Lower leg skin (tissue), 4 donors: ENCODE results near the gene NAE1. TPM values are rescaled to one million over a fixed set of nuclear protein-coding genes. Genes with fewer than 3 reads are reported as not detected.

Source experiments
- DNase-seq, 2 donors: peaks; one replicate each; pipeline ENCODE4 v3.0.0-alpha.2; 2019; ENCODE audit warnings: low spot score in 2 of 2
- H3K4me3 ChIP-seq: fragments of 200-600 bp; sonication (generic); 2 replicates; pipeline ENCODE4 v1.5.1; 2017; ENCODE audit warnings: mild to moderate bottlenecking, low read depth; ENCODE audit not compliant: poor library complexity, severe bottlenecking
- CTCF ChIP-seq, 3 donors: fragments of 450-650 bp; IDR thresholded peaks; one replicate each; pipeline ENCODE4 v1.5.1; 2016; ENCODE audit warnings: antibody characterized with exemption in 3 of 3, mild to moderate bottlenecking in 3 of 3, moderate library complexity in 2 of 3
- POLR2A ChIP-seq, 2 donors: fragments of 450-650 bp; IDR thresholded peaks; one replicate each; pipeline ENCODE4 v1.6.1; 2016 to 2017; ENCODE audit warnings: antibody characterized with exemption in 2 of 2, mild to moderate bottlenecking in 1 of 2, moderate library complexity in 1 of 2
- WGBS, 2 donors: methylation state at CpG; one replicate each; pipeline ENCODE4 v1.1.5; 2018; 5-methylcytosine and 5-hydroxymethylcytosine counted together
- intact Hi-C: fragments of 100-400 bp; cut with DNase I; formaldehyde crosslinking; loops from one replicate; pipeline ENCODE4 v1.15.0; 2023; ENCODE audit warnings: low total_unique reads
- total RNA-seq, 4 donors: library from RNA; depleted of rRNA; stranded (reverse); fragments of >200 nt; gene quantifications; one replicate each; pipeline ENCODE4 v1.1.0, GENCODE V29; 2016

The NAE1 gene
- 10 to 100 TPM; 36.9 to 49.1 (median 41.3) TPM for total RNA-seq

GRCh38 chr16:66830422-66831404 is at the start of gene NAE1:
Gene NAE1 (minus strand): TSS chr16:66830976. CDS start chr16:66830899, 77 bp downstream.
- WGBS, 2 donors: 1 to 2% methylated on average over 19 to 40 of the region's 84 CpGs
- TF ChIP-seq POLR2A (IDR thresholded peaks at IDR 0.05): peak in 1 of 2 donors; percentile 71
- TF ChIP-seq CTCF (IDR thresholded peaks at IDR 0.05): peak in 1 of 3 donors; percentile 64
- peak; percentile 58 to 95 for DNase-seq
- intact Hi-C loops: no loop called here
- peak within 1 kb of the TSS; percentile 64 for H3K4me3 ChIP-seq

DNA sequence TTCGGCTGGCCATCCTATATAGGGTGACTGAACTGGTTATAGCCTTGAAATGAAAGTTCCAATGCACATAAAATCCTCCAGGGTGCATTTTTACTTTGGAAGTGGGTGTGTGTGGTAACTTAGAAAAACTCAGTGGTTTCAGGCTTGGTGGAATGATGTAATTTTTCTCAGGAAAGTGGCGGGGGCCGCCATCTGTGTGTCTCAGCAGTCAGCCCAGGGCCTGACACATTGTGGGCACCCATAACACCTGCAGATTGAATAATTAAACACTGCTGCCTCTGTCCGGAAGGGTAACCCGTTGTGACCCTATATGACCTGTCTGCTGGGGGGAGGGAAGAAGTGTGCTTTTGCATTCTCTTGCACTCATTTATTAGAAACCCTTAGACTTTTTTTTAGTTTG is 47.3 kb upstream of the NAE1 start:
- no peak overlapping the region for H3K4me3 ChIP-seq
- TF ChIP-seq CTCF (IDR thresholded peaks at IDR 0.05) (no peak), POLR2A (IDR thresholded peaks at IDR 0.05) (no peak)
- 61 to 65% methylated on average over 5 of the region's 5 CpGs for WGBS, 2 donors
- DNase-seq: no peak
- intact Hi-C loops: no loop called here

GRCh38 chr16:66874079-66874775 is 43.5 kb upstream of the NAE1 start:
- no peak for TF ChIP-seq CTCF (IDR thresholded peaks at IDR 0.05)
- TF ChIP-seq POLR2A (IDR thresholded peaks at IDR 0.05): no peak
- H3K4me3 ChIP-seq: no peak overlapping the region
- 38 to 59% methylated on average over 1 of the region's 1 CpG for WGBS, 2 donors
- no peak for DNase-seq
- intact Hi-C loops: no loop called here

DNA sequence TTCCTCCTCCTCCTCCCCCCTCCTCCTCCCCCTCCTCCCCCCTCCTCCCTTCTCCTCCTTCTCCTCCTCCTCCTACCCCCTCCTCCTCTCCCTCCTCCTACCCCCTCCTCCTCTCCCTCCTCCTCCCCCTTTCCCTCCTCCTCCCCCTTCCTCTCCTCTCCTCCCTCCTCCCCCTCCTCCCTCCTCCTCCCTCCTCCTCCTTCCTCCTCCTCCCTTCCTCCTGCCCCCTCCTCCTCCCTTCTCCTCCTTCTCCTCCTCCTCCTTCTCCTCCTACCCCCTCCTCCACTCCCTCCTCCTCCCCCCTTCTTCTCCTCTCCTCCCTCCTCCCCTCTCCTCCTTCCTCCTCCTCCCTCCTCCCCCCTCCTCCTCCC is 42.9 kb upstream of the NAE1 start:
- TF ChIP-seq CTCF (IDR thresholded peaks at IDR 0.05): no peak
- TF ChIP-seq POLR2A (IDR thresholded peaks at IDR 0.05): no peak
- intact Hi-C loops: no loop called here

GRCh38 chr16:66872943-66873684 is 42.3 kb upstream of the NAE1 start:
- intact Hi-C loops: no loop called here
- peak; percentile 84 to 98 for DNase-seq
- TF ChIP-seq POLR2A (IDR thresholded peaks at IDR 0.05): no peak
- peak in 1 of 3 donors; percentile 77 for TF ChIP-seq CTCF (IDR thresholded peaks at IDR 0.05)
- no peak overlapping the region for H3K4me3 ChIP-seq
- 4% methylated on average over 27 to 37 of the region's 39 CpGs for WGBS, 2 donors

More for the DNA sequence above, 42.9 kb upstream of the NAE1 start:
- no peak for DNase-seq
- H3K4me3 ChIP-seq: no peak overlapping the region
